ENCODE results near the gene INPP4B.

GRCh38 chr4:142414366-142414990 is 431.6 kb downstream of the INPP4B start:
- TF ChIP-seq CTCF (IDR thresholded peaks at IDR 0.05) (no peak), POLR2A (IDR thresholded peaks at IDR 0.05) (no peak)

All from testis (tissue), 2 donors.